ENCODE data around the gene AP3M1.
"Not testable (repeated sequence)": the region's sequence is repeated elsewhere in the genome, so short reads cannot be mapped to it uniquely, and the experiment has no call there.

The AP3M1 gene, protein sequence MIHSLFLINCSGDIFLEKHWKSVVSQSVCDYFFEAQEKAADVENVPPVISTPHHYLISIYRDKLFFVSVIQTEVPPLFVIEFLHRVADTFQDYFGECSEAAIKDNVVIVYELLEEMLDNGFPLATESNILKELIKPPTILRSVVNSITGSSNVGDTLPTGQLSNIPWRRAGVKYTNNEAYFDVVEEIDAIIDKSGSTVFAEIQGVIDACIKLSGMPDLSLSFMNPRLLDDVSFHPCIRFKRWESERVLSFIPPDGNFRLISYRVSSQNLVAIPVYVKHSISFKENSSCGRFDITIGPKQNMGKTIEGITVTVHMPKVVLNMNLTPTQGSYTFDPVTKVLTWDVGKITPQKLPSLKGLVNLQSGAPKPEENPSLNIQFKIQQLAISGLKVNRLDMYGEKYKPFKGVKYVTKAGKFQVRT

GRCh38 chr10:74150204-74150989, at the start of gene AP3M1:
Gene AP3M1, minus strand, starts transcription at chr10:74150828. Its CDS starts 12,449 bp downstream, at chr10:74138379.
- DNase-seq: peak in 1 of 2 experiments; percentile 76

- DNase-seq: no peak
These were observed 48.7 kb upstream of the AP3M1 start for GRCh38 chr10:74199315-74199714.

- DNase-seq: no peak
These were observed 44.4 kb upstream of the AP3M1 start for GRCh38 chr10:74194999-74195398.

DNA sequence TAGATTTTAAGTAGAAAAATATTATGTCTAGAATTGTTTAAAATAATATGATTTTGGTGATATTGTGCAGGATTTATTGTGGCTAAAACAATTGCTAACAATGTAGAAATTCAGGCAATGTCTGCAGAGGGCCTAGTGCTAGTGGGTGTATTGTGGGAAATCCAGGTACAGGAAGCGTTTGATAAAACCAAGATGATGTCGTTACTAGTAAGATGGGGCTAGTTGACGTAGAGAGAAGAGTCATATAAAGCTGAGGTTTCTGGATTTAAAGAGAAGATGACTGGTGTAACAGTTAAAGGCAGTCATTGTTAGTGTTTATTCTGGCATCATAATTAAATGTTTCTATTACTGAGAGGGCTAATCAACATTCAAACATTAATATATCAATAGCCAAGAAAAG, 43.9 kb upstream of the AP3M1 start:
- DNase-seq: no peak

GRCh38 chr10:74190494-74190893, 39.9 kb upstream of the AP3M1 start:
- DNase-seq: no peak

DNA sequence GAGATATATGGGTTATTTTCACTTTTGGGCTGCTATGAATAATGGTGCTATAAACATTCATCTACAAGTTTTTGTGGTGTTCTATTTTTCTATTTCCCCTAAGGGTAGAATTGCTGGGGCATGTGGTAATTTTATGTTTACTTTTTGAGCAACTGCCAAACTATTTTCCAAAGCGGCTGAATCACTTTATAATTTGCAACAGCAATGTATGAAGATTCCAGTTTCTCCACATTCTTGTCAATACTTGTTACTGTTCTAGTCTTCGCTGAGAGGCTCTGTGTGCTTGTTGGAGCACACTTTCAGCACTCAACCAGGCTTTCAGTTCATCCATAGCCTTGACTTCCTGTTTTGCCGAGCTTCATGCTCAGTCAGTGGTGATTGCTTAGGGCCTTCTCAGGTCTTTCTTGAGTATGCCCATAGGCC, 39.4 kb upstream of the AP3M1 start:
- DNase-seq: no peak

- DNase-seq: not testable (repeated sequence)
These were observed 38.0 kb upstream of the AP3M1 start for GRCh38 chr10:74188617-74189016.

DNA sequence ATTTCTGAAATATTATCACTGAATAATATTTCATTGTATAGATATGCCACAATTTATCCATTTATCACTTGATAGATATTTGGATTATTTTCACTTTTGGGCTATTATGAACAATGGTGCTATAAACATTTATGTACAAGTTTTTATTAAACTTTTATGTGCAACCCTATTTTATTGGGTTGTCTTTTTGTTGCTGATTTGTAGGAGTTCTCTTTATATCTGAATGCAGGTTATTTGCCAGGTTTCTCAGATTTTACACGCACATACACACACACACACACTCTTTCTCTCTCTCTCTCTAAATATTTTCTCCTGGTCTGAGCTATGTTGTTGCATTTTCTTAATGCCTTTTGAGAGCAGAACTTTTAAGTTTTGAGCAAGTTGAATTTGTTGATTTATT, 36.6 kb upstream of the AP3M1 start:
- DNase-seq: no peak

DNA sequence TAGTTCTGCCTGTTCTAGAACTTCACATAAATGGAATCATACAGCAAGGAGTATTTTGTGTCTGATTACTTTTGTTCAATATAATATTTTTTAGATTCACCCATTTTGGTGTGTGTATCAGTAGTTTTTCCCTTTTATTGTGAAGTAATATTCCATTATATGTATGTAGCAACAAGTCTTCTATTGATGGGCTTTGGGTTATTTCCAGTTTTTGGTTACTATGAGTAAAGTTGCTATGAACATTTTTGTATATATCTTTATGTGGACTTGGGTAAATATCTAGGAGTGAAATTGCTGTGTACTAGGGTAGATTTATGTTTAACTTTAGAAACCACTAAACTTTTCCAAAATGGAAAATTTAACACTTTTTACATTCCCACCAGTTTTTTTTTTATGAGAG, 36.0 kb upstream of the AP3M1 start:
- no peak for DNase-seq

DNA sequence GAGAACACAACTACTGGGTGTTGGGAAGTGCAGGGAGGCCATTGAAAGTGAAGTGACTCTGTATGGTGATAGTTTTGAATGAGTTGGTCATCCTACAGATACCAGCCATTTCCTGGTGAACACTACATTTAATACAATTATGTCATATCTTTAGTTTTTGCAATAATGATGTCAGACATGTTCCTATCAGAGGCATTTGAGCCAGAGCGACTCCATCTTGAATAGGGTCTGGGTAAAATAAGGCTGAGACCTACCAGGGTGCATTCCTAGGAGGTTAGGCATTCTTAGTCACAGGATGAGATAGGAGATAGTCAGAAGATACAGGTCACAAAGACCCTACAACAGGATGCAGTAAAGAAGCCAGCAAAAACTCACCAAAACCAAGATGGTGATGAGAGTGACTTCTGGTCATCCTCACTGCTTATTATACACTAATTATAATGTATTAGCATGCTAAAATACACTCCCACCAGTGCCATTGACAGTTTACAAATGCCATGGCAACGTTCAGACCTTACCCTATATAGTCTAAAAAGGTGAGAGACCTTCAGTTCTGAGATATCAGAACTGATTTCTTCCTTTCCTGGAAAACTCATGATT, 28.6 kb upstream of the AP3M1 start:
- no peak for DNase-seq

GRCh38 chr10:74178042-74178791, 27.6 kb upstream of the AP3M1 start:
- no peak for DNase-seq

GRCh38 chr10:74177140-74177677, 26.6 kb upstream of the AP3M1 start:
- DNase-seq: no peak

DNA sequence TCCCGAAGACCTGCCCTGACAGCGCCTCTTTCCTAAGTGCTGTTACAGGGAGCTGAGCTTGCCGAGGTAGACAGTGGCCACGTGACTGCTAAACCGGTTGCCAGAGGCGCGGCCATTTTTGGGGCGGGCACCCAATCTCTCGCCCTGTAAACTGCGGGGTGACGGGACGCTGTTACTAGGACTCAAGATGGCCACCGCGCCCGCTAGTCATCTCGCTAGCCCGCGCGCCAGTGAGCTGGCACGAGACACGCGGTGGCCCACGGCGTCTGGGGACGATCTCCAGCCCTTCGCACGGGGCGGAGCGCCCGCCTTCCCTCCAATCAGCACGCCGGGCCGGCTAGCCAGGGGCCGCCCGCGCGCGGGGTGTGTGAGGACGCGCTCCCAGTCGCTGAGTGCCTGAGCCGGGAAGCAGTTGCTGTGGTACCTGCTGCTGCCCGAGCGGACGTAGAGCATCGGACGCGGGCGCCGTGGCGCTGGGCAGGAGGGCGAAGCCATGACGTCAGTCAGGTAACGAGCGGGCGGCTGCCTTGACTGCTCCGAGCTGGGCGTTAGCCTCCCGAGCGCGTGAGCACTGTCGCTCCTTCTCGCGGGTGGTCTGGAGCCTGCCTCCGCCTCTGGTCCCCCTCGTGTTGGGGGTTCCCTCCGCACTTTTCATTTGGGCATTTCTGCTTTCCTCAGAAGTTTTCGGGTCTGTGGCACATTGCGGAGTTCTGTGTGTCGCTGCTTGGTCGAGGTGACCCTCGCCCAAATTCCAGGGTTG, 25.9 kb upstream of the AP3M1 start:
- peak; percentile 92 to 93 for DNase-seq

GRCh38 chr10:74175510-74176379, 25.1 kb upstream of the AP3M1 start:
- no peak for DNase-seq

DNA sequence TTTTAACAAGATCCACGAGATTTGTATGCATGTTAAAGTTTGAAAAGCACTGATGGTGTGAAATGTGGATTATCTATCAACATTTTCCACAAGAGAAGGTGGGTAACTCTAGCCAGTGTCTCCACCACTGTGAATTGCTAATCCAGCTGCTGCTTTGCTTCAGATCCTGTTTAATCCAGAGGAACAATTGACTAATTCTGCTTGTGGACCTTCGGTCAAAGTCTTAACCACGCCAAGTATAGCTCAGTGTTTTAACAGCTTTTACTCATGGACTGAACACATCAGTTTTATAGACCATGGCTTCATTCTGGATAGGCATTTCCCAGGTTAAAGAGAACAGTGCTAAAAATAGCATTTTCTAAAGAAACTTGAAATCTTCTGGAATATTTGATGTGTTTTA, 23.9 kb upstream of the AP3M1 start:
- DNase-seq: no peak

DNA sequence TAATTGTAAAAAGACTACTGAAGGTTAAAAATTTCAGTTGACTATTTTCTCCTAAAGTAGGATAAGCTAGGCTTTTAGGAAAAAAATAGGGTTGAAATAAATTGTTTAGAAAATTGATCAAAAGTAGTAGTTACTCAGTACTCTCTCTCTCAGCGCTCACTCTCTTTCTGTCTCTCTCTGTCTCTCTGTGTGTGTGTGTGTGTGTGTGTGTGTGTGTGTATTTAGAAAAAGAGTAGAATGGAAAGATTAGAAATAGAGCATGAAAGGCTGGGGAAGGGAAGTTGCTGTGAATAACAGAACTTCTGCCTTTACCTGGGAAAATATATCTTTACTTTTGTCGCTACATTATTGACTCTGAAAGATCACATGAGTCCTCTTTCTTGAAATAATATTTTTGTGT, 21.0 kb upstream of the AP3M1 start:
- DNase-seq: no peak

GRCh38 chr10:74167443-74167842, 16.8 kb upstream of the AP3M1 start:
- DNase-seq: no peak

DNA sequence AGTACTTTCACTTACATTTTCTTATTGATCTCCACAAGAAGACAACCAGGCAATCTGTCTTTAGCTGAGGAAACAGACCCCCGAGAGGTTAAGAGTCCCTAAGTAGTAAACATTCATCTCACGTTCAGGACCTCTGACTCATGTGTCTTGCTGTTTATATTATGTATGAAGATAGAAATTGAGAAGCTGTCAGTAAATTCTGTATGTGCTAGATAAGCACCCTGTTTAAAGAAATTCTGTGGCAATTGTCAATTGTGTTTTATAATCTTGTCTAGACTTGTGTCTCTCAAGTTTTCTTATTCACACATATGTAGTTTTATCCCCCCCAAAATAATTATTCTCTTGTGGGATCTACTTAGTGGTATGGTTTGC, 14.9 kb upstream of the AP3M1 start:
- no peak for DNase-seq

DNA sequence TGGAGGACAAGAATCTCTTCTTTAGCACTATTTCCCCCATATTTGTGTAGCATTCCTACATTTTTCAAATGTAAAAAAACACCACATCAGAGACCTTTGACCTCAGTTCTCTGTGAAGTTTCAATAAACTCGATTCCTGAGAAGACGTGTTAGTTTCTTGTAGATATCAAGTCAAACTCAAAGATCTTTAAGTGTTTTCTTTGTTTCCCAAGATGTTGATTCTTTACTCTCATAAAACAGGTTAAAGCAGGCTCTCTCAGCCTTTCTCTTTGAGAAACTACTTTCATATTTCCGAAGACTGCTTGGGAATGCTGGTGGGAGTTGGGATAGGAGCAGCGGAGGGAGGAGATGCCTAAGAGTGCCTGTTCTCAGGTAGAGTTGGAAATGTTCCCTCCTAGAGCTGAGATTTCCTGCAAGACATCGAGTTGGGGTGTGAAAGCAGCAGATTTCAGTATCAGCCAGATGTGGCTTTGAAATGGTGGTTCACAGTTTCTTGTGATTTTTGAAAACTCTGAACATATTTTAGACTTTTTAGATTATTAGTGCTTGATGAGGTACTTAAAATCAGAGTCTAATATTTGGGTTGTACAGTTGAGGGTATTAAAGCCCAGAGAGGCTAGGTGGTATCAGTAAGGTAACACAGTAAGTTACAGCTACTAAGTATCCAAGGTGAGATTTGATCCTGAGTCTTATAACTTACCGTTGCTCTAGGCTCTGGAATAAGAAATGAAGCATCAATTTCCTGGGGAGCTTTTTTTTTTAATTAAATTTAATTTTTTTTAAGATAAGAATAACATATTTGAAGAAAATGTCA, 14.3 kb upstream of the AP3M1 start:
- no peak for DNase-seq

Measured in NCI-H187 (cell line).